Body of pancreas (tissue), 4 donors: Measurements from ENCODE around the gene EMC1.

Source experiments
- CTCF ChIP-seq, 7 experiments: fragments of 450-650 bp in 4 of 7; fragments of 200-600 bp in 3 of 7; sonication (generic) in 3 of 7; IDR thresholded peaks; one replicate each; pipeline ENCODE4 v1.5.1; 2016 to 2019; ENCODE audit warnings: antibody characterized with exemption in 7 of 7
- POLR2A ChIP-seq, 3 donors: fragments of 450-650 bp; IDR thresholded peaks; one replicate each; pipeline ENCODE4 v1.6.1; 2016; ENCODE audit warnings: antibody characterized with exemption in 3 of 3, mild to moderate bottlenecking in 2 of 3

DNA sequence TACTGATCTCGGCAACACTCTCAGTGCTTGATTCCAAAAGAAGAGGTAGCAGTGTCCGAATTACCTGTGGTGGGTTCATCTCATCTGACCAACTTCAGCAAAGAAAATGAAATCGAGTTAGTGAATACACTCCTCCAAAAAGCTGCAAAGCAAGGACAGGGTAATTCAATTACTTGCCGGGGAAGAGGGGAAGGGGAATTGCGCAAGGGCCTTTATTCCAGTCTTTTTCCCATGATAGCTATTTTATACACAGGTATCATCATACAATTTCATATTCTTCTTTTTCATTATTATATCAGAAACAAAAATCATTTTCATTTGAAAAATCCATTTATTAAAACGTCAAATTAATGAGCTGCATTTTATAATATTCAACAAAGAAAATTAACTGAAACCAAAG is 84.2 kb downstream of the EMC1 start:
- no peak for TF ChIP-seq POLR2A (IDR thresholded peaks at IDR 0.05)
- no peak for TF ChIP-seq CTCF (IDR thresholded peaks at IDR 0.05)
